ENCODE measurements around the gene PAK2. TPM values are rescaled to one million over a fixed set of nuclear protein-coding genes. Genes with fewer than 3 reads are reported as not detected.

The PAK2 gene
- total and polyA plus RNA-seq, 2 experiments from 2014 or later = 24.3 to 49.4 TPM

GRCh38 chr3:196721097-196721496 lies 18.6 kb upstream of the PAK2 start (continued):
- no peak for TF ChIP-seq ETS1 (IDR thresholded peaks at IDR 0.05)

- DNase-seq (ENCODE audit: low spot score) = no peak
- no peak for ATAC-seq
- H3K27me3 Mint-ChIP-seq (ENCODE audit: insufficient read depth, low read depth, poor library complexity) = peaks cover 4% of the 10 kb centered on the region
- TF ChIP-seq REST (IDR thresholded peaks at IDR 0.05; ENCODE audit: unreplicated experiment) (no peak), STAT1 (IDR thresholded peaks at IDR 0.05; ENCODE audit: unreplicated experiment) (no peak), POLR2AphosphoS5 (IDR thresholded peaks at IDR 0.05; ENCODE audit: low read depth) (no peak), ZNF114 (CRISPR knock-in tag; IDR thresholded peaks at IDR 0.05) (no peak), CREB1 (CRISPR knock-in tag; IDR thresholded peaks at IDR 0.05; ENCODE audit: low read depth) (no peak), EZH2phosphoT487 (IDR thresholded peaks at IDR 0.05; ENCODE audit: unreplicated experiment) (no peak), EZH2 (IDR thresholded peaks at IDR 0.05; ENCODE audit: low read depth, unreplicated experiment) (no peak), ZNF462 (CRISPR knock-in tag; IDR thresholded peaks at IDR 0.05) (no peak), NANOG (IDR thresholded peaks at IDR 0.05; ENCODE audit: borderline replicate concordance) (no peak), JUNB (IDR thresholded peaks at IDR 0.05; ENCODE audit: unreplicated experiment) (no peak), CTCF (conservative IDR thresholded peaks at IDR 0.05; ENCODE audit: low read depth in 2 of 2) (no peak)
Observed at GRCh38 chr3:196726788-196727675, 12.6 kb upstream of the PAK2 start.

More at GRCh38 chr3:196726788-196727675, 12.6 kb upstream of the PAK2 start:
- Mint-ChIP-seq H3K36me3 (ENCODE audit: low read depth) (peaks cover 7% of the 10 kb centered on the region; the same call in 2 of the 3 replicates), H3K27ac (no peak overlapping the region), H3K4me1 (no peaks in the 10 kb centered on the region), H3K4me3 (no peak overlapping the region), H3K9me3 (no peaks in the 10 kb centered on the region)
- Histone ChIP-seq H3K79me2 (replicated peaks; ENCODE audit: insufficient read depth) (no peaks in the 10 kb centered on the region), H3K27ac (ENCODE audit: low read depth) (no peak overlapping the region), H3K4me1 (ENCODE audit: insufficient read depth) (no peaks in the 10 kb centered on the region), H4K20me1 (replicated peaks; ENCODE audit: insufficient read depth) (no peaks in the 10 kb centered on the region), H3K27me3 (ENCODE audit: insufficient read depth) (no peaks in the 10 kb centered on the region), H3K36me3 (ENCODE audit: insufficient read depth) (no peaks in the 10 kb centered on the region), H3K9me2 (ENCODE audit: insufficient read depth) (no peaks in the 10 kb centered on the region), H2AFZ (no peak overlapping the region), H3K4me2 (no peak overlapping the region), H3F3A (replicated peaks; ENCODE audit: low read depth) (no peaks in the 10 kb centered on the region), H3K4me3 (no peak overlapping the region)

Measured in GM23338 (cell line).